Endothelial cell of umbilical vein (primary cell): ENCODE results near the gene ATP6V0D1. TPM values are rescaled to one million over a fixed set of nuclear protein-coding genes. Genes with fewer than 3 reads are reported as not detected.

ENCODE experiments used
- BruUV-seq: library from RNA; stranded (reverse); fragments of 400-500 nt; replicated peaks from 2 replicates; lab custom pipeline; 2021; lab: Mats Ljungman, UMichigan
- CTCF ChIA-PET: fragments of 300-600, 350-600 bp; sonication (Branson Sonifier 250); formaldehyde crosslinking; loops from one replicate; lab custom pipeline; 2021; ENCODE audit warnings: antibody characterized with exemption, inconsistent platforms; lab: Charles Lee
- POLR2A ChIA-PET: fragments of 300-600, 350-600 bp; sonication (Branson Sonifier 250); formaldehyde crosslinking; loops from one replicate; lab custom pipeline; 2021; ENCODE audit warnings: antibody characterized with exemption, inconsistent platforms; lab: Charles Lee
- DNase-seq: peaks from one replicate; pipeline ENCODE4 v3.0.0-alpha.2; 2011; ENCODE audit warnings: low read depth, low spot score
- FAIRE-seq: peaks from 2 replicates; lab custom pipeline; 2011; peaks lifted over from hg19 to GRCh38; lab: Jason Lieb, UNC
- H2AFZ ChIP-seq: 2 replicates; pipeline ENCODE4 v1.6.0; 2012; ENCODE audit warnings: low read depth, low read length, control low read depth, inconsistent platforms
- H3K27ac ChIP-seq: 2 replicates; pipeline ENCODE4 v1.5.1; 2011; ENCODE audit warnings: low read depth, mild to moderate bottlenecking, control low read depth, low read length, moderate library complexity; ENCODE audit not compliant: insufficient read depth
- H3K27me3 ChIP-seq, 2 experiments: 2 replicates each; pipeline versions ENCODE4 v1.6.0 to v1.6.1; 2011; ENCODE audit warnings: low read length in 2 of 2, mixed read lengths in 1 of 2; ENCODE audit not compliant: control insufficient read depth in 2 of 2, insufficient read depth in 2 of 2
- H3K36me3 ChIP-seq, 2 experiments: 2 replicates in 1 of 2; 3 replicates in 1 of 2; pipeline ENCODE4 v1.5.1; 2011; ENCODE audit warnings: low read length in 2 of 2, mild to moderate bottlenecking in 1 of 2, moderate library complexity in 1 of 2; ENCODE audit not compliant: control insufficient read depth in 2 of 2, insufficient read depth in 2 of 2; ENCODE audit errors: extremely low read depth in 1 of 2
- H3K4me1 ChIP-seq: 3 replicates; pipeline ENCODE4 v1.5.1; 2011; ENCODE audit warnings: mild to moderate bottlenecking, low read length; ENCODE audit not compliant: control insufficient read depth, insufficient read depth; ENCODE audit errors: extremely low read depth
- H3K4me2 ChIP-seq: 2 replicates; pipeline ENCODE4 v1.6.1; 2011; ENCODE audit warnings: low read length, control low read depth, mixed read lengths; ENCODE audit not compliant: insufficient read depth
- H3K4me3 ChIP-seq, 3 experiments: fragments of 200-600 bp in 1 of 3; sonication (generic), shearing (Covaris generic) in 1 of 3; replicated peaks in 1 of 3; 2 replicates each; pipeline ENCODE4 v1.5.1; 2011 to 2016; ENCODE audit warnings: control low read depth in 3 of 3, low read length in 3 of 3, mild to moderate bottlenecking in 2 of 3, inconsistent platforms in 1 of 3, low read depth in 1 of 3, moderate library complexity in 1 of 3; ENCODE audit not compliant: insufficient read depth in 1 of 3
- H3K79me2 ChIP-seq: 2 replicates; pipeline ENCODE4 v1.6.0; 2012; ENCODE audit warnings: low read length, inconsistent platforms; ENCODE audit not compliant: control insufficient read depth, insufficient read depth
- H3K9ac ChIP-seq: replicated peaks from 2 replicates; pipeline ENCODE3; 2011; ENCODE audit warnings: low read length, control low read depth; ENCODE audit not compliant: insufficient read depth; ENCODE audit errors: extremely low read depth
- H3K9me1 ChIP-seq: replicated peaks from 3 replicates; pipeline ENCODE4 v1.6.0; 2011; ENCODE audit warnings: mild to moderate bottlenecking, low read length; ENCODE audit not compliant: control insufficient read depth, insufficient read depth; ENCODE audit errors: extremely low read depth
- H3K9me3 ChIP-seq: replicated peaks from 2 replicates; pipeline ENCODE4 v1.5.1; 2012; ENCODE audit warnings: low read length, inconsistent platforms; ENCODE audit not compliant: control insufficient read depth, insufficient read depth
- H4K20me1 ChIP-seq: replicated peaks from 2 replicates; pipeline ENCODE3; 2011; ENCODE audit warnings: mild to moderate bottlenecking, low read length; ENCODE audit not compliant: control insufficient read depth, insufficient read depth; ENCODE audit errors: extremely low read depth
- EZH2 ChIP-seq: IDR thresholded peaks from 2 replicates; pipeline ENCODE4 v1.6.1; 2012; ENCODE audit warnings: borderline replicate concordance, low read depth, mild to moderate bottlenecking, moderate library complexity, low read length, inconsistent platforms; ENCODE audit not compliant: severe bottlenecking
- FOS ChIP-seq: IDR thresholded peaks from 2 replicates; pipeline ENCODE4 v1.6.1; 2011; ENCODE audit warnings: mild to moderate bottlenecking, low read length, moderate library complexity, borderline replicate concordance; ENCODE audit not compliant: insufficient read depth
- GATA2 ChIP-seq: IDR thresholded peaks from 2 replicates; pipeline ENCODE4 v1.7.0; 2011; ENCODE audit warnings: low read depth, mild to moderate bottlenecking, moderate library complexity, mixed read lengths, low read length; ENCODE audit not compliant: insufficient read length, insufficient read depth
- JUN ChIP-seq: IDR thresholded peaks from 2 replicates; pipeline ENCODE4 v1.6.1; 2011; ENCODE audit warnings: borderline replicate concordance, low read depth; ENCODE audit not compliant: insufficient read length, insufficient read depth
- MAX ChIP-seq: IDR thresholded peaks from 2 replicates; pipeline ENCODE4 v1.6.1; 2011; ENCODE audit not compliant: insufficient read depth, insufficient read length
- MYC ChIP-seq: IDR thresholded peaks from one replicate; pipeline ENCODE4 v1.6.1; 2011; ENCODE audit warnings: mild to moderate bottlenecking, low read depth, low read length
- POLR2A ChIP-seq: IDR thresholded peaks from 2 replicates; pipeline ENCODE4 v1.6.1; 2012; ENCODE audit warnings: low read depth, mild to moderate bottlenecking, control low read depth, low read length
- POLR2AphosphoS5 ChIP-seq: IDR thresholded peaks from 2 replicates; pipeline ENCODE4 v1.6.1; 2012; ENCODE audit warnings: low read depth, mild to moderate bottlenecking, control low read depth, low read length, moderate library complexity; ENCODE audit not compliant: insufficient read depth
- dilution Hi-C: fragments of 300-500 bp; cut with MboI; formaldehyde crosslinking; loops from one replicate; pipeline ENCODE4 v1.15.0; 2019; ENCODE audit warnings: low sequenced_read_pairs; ENCODE audit not compliant: extremely low pct_ligation_motif_present
- intact Hi-C: fragments of 100-400 bp; cut with micrococcal nuclease; formaldehyde crosslinking; loops from one replicate; pipeline ENCODE4 v1.10.0; 2022
- polyA plus RNA-seq, 4 experiments: library from polyadenylated mRNA; depleted of rRNA in 3 of 4; stranded (reverse) in 3 of 4; unstranded in 1 of 4; fragments of >200 nt; gene quantifications; 2 replicates each; pipeline versions ENCODE4 v1.2.1 to v1.2.3, GENCODE V29; 2011 to 2012; ENCODE audit warnings: missing spikeins in 1 of 4
- total RNA-seq: library from RNA; stranded (reverse); gene quantifications from 2 replicates; pipeline ENCODE4 v1.2.3, GENCODE V29; 2021
- TF ChIP-seq, protein P1 (sequence below), 2 donors: IDR thresholded peaks; 1 replicate in 1 of 2; 2 replicates in 1 of 2; pipeline ENCODE4 v1.5.1; 2011; ENCODE audit warnings: low read length in 2 of 2, mild to moderate bottlenecking in 2 of 2, moderate library complexity in 2 of 2, control low read depth in 1 of 2, inconsistent platforms in 1 of 2, low read depth in 1 of 2; ENCODE audit not compliant: insufficient read depth in 1 of 2; ENCODE audit errors: extremely low read depth in 1 of 2

ATP6V0D1 gene
- total and polyA plus RNA-seq, 2 donors (not counting 3 experiments of a cell fraction or from before 2014, with no cell fraction given), result 82.8 to 232 TPM

DNA sequence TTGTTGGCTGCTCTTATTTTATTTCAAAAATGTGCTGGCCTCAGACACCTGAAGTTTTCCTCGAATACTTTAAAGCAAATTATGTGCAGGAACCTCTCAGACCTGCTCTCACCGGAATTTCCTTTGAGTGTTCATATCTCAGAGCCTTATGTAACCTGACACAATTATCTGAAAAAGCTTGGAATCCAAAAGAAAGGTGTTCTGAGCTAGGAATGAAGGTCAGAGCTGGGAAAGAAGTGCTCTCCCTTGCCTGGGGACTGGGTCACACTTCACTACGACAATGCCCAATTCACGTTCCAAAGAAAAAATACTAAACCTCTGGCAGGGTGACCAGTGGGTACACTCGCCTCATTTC lies 56.7 kb downstream of the ATP6V0D1 start:
- Histone ChIP-seq H3K9me3 (no peaks in the 10 kb centered on the region), H3K4me1 (no peaks in the 10 kb centered on the region), H3K27ac (no peak overlapping the region), H3K4me3 (no peak overlapping the region), H4K20me1 (no peaks in the 10 kb centered on the region), H3K9ac (no peak overlapping the region), H3K36me3 (no peaks in the 10 kb centered on the region), H3K27me3 (peaks cover 25 to 34% of the 10 kb centered on the region in 2 experiments), H3K9me1 (no peaks in the 10 kb centered on the region), H2AFZ (no peak overlapping the region), H3K4me2 (no peak overlapping the region), H3K79me2 (no peaks in the 10 kb centered on the region)
- POLR2A ChIA-PET, result no interaction called here
- no peak for TF ChIP-seq GATA2
- TF ChIP-seq MYC, result no peak
- no peak for TF ChIP-seq FOS
- no peak for TF ChIP-seq POLR2AphosphoS5
- TF ChIP-seq JUN, result no peak
- TF ChIP-seq MAX, result no peak
- TF ChIP-seq, protein P1, sequence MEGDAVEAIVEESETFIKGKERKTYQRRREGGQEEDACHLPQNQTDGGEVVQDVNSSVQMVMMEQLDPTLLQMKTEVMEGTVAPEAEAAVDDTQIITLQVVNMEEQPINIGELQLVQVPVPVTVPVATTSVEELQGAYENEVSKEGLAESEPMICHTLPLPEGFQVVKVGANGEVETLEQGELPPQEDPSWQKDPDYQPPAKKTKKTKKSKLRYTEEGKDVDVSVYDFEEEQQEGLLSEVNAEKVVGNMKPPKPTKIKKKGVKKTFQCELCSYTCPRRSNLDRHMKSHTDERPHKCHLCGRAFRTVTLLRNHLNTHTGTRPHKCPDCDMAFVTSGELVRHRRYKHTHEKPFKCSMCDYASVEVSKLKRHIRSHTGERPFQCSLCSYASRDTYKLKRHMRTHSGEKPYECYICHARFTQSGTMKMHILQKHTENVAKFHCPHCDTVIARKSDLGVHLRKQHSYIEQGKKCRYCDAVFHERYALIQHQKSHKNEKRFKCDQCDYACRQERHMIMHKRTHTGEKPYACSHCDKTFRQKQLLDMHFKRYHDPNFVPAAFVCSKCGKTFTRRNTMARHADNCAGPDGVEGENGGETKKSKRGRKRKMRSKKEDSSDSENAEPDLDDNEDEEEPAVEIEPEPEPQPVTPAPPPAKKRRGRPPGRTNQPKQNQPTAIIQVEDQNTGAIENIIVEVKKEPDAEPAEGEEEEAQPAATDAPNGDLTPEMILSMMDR (IDR thresholded peaks at IDR 0.05; ENCODE audit: extremely low read depth in 1 of 2, insufficient read depth in 1 of 2, low read depth in 1 of 2, low read length in 2 of 2), result no peak
- no peak for TF ChIP-seq EZH2
- no peak for TF ChIP-seq POLR2A
- FAIRE-seq, result no peak
- dilution Hi-C loops, result no loop called here
- no peak for DNase-seq
- intact Hi-C loops, result no loop called here
- BruUV-seq, result no TSS peak
- CTCF ChIA-PET, result interaction anchor here (1.1 to 9.0 kb wide), 5 partner anchors 25 to 164 kb away, joined by 3 to 201 read pairs (median 4); no protein-coding TSS in a partner anchor
